C4-2B (cell line): ENCODE measurements around the gene TENM4.

Source experiments
- ZFX ChIP-seq: fragments of 450-650 bp; IDR thresholded peaks from 2 replicates; pipeline ENCODE4 v1.6.1; 2017
- TF ChIP-seq, protein P1 (sequence below): fragments of 450-650 bp; conservative IDR thresholded peaks from 2 replicates; pipeline ENCODE4 v1.5.1; 2017; ENCODE audit warnings: mild to moderate bottlenecking

DNA sequence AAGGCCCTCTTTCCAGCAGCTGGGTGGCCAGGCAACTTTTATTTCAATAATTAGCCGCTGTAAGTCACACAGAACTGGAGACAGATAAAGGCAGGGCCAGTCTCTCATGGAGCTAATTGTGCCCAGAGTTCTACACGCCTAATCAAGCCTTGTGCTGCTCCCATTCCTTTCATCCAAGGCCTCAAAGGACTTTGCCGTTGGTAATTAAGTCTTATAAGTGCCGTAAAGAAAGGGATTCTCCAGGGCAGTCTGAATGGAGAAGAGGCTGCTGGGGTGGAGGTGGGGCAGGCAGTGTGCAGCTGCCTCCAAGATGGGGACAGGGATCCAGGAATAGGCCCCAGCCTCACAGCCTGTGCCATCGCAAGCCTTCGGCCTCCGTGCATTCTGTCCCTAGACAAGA lies 357.9 kb downstream of the TENM4 start:
- TF ChIP-seq, protein P1, sequence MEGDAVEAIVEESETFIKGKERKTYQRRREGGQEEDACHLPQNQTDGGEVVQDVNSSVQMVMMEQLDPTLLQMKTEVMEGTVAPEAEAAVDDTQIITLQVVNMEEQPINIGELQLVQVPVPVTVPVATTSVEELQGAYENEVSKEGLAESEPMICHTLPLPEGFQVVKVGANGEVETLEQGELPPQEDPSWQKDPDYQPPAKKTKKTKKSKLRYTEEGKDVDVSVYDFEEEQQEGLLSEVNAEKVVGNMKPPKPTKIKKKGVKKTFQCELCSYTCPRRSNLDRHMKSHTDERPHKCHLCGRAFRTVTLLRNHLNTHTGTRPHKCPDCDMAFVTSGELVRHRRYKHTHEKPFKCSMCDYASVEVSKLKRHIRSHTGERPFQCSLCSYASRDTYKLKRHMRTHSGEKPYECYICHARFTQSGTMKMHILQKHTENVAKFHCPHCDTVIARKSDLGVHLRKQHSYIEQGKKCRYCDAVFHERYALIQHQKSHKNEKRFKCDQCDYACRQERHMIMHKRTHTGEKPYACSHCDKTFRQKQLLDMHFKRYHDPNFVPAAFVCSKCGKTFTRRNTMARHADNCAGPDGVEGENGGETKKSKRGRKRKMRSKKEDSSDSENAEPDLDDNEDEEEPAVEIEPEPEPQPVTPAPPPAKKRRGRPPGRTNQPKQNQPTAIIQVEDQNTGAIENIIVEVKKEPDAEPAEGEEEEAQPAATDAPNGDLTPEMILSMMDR: no peak
- TF ChIP-seq ZFX: no peak
